Measurements from ENCODE around the gene C1orf232.

DNA sequence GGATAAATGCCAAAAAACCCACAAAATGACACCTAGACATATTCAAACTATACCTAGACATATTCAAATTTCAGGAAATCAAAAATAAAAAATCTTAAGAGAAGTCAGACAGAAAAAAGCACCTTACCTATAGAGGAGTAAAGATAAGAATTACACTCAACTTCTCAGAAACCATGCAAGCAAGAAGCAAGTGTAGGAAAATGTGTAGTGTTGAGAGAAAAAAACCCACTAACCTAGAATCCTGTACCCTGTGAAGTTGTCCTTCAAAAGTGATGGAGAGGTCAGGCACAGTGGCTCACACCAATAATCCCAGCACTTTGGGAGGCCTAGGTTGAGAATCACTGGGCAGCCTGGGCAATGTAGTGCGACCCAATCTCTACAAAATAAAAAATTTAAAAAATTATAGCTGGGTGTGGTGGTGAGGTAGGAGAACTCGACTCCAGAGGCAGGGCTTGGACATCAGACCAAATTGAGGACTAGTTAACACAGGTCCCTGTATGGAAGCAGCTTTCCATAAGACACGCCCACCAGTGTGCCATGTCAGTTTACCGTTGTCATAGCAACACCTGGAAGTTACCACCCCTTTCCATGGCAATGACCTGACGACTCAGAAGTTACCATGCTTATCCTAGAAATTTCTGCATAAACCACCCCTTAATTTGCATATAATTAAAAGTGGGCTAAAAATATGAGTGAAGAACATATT, 36.5 kb downstream of the C1orf232 start:
- TF ChIP-seq, protein P1, sequence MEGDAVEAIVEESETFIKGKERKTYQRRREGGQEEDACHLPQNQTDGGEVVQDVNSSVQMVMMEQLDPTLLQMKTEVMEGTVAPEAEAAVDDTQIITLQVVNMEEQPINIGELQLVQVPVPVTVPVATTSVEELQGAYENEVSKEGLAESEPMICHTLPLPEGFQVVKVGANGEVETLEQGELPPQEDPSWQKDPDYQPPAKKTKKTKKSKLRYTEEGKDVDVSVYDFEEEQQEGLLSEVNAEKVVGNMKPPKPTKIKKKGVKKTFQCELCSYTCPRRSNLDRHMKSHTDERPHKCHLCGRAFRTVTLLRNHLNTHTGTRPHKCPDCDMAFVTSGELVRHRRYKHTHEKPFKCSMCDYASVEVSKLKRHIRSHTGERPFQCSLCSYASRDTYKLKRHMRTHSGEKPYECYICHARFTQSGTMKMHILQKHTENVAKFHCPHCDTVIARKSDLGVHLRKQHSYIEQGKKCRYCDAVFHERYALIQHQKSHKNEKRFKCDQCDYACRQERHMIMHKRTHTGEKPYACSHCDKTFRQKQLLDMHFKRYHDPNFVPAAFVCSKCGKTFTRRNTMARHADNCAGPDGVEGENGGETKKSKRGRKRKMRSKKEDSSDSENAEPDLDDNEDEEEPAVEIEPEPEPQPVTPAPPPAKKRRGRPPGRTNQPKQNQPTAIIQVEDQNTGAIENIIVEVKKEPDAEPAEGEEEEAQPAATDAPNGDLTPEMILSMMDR (conservative IDR thresholded peaks at IDR 0.05; ENCODE audit: low read length), result no peak
- no peak for TF ChIP-seq EZH2phosphoT487 (IDR thresholded peaks at IDR 0.05; ENCODE audit: borderline replicate concordance, low read depth, low read length)

Measured in OCI-LY7 (cell line).